AG04449 (cell line): ENCODE data around the gene ZIC4.

Source experiments
- CTCF ChIA-PET: fragments of 350-600 bp; formaldehyde crosslinking; extraction: SDS; loops from one replicate; lab custom pipeline; 2021; ENCODE audit warnings: antibody characterized with exemption; lab: Yijun Ruan, JAX
- POLR2A ChIA-PET: fragments of 400-600, 350-600 bp; formaldehyde crosslinking; extraction: SDS; loops from one replicate; lab custom pipeline; 2020; ENCODE audit warnings: antibody characterized with exemption, inconsistent platforms; lab: Yijun Ruan, JAX
- DNase-seq: peaks from one replicate; pipeline ENCODE4 v3.0.0-alpha.2; 2010; ENCODE audit warnings: low read depth, low spot score
- H3K4me3 ChIP-seq: 2 replicates; pipeline ENCODE4 v1.5.1; 2011; ENCODE audit warnings: low read depth, mild to moderate bottlenecking, control low read depth, low read length
- TF ChIP-seq, protein P1 (sequence below): IDR thresholded peaks from one replicate; pipeline ENCODE4 v1.5.1; 2011; ENCODE audit warnings: mild to moderate bottlenecking, moderate library complexity, low read length, control low read depth, inconsistent platforms; ENCODE audit not compliant: insufficient read depth; ENCODE audit errors: missing control alignments

ZIC4 gene

DNA sequence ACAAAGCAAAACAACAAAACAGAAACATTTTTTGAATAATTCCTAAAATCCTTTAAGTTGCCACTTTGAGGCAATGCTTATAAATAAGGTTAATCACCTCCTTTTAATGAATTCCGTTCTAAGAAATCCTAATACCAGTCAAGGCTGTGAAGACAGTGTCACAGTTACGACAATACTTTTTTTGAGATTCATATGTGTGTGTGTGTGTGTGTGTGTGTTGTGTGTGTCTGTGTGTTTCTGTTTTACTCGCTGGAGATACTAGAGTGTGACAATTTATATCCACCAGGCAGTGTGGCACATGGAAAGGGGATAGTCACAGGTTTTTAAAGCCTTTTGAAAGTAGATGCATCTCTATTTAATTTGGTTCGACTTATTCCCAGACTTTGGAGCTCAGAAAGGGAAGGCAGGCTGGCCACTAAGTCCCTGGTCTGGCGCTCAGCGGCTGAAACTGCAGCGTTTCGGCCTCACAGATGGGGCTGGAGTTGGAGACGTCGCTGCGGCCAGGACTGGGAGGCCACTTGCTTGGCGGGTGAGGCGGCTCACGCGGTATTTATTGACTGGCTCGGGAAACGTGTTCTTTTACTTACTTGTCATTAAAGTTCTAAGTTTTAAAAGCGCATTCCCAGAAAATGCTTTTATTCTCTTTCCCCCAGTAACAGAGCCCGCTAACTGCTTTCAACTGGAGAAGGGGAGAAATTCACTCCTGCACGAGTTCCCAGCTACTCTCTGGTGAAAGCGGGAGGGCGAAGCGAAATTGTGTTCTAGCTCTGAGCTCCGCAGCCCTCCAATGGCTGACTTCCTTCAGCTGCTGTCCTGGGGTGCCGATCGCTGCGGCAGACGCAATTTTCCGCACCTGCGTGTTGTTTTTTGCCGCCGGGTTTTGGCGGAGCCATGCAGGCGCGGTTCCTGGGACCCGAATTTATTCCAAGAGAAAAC, 16.5 kb upstream of the ZIC4 start:
- no peak for DNase-seq
- POLR2A ChIA-PET: no interaction called here
- H3K4me3 ChIP-seq: no peak overlapping the region
- TF ChIP-seq, protein P1, sequence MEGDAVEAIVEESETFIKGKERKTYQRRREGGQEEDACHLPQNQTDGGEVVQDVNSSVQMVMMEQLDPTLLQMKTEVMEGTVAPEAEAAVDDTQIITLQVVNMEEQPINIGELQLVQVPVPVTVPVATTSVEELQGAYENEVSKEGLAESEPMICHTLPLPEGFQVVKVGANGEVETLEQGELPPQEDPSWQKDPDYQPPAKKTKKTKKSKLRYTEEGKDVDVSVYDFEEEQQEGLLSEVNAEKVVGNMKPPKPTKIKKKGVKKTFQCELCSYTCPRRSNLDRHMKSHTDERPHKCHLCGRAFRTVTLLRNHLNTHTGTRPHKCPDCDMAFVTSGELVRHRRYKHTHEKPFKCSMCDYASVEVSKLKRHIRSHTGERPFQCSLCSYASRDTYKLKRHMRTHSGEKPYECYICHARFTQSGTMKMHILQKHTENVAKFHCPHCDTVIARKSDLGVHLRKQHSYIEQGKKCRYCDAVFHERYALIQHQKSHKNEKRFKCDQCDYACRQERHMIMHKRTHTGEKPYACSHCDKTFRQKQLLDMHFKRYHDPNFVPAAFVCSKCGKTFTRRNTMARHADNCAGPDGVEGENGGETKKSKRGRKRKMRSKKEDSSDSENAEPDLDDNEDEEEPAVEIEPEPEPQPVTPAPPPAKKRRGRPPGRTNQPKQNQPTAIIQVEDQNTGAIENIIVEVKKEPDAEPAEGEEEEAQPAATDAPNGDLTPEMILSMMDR: no peak
- CTCF ChIA-PET: no interaction called here

DNA sequence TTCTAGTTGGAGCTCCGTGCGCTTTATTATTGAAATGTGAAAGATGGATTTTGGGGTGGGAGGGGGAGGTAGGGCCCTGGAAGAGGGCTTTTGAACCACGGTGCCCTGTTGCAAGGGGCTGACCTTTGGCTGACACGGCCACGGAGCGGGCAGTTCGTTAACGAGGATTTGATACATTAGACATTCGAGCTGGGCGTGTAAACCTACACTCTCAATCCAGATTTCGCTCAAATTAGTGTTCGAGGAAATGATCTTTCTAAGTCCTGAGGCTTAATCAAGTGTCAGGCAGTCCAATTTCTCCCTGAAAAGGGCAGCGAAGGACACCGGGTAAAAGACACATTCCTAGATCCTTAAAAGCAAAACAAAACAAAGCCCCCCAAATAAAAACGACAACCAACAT, 15.9 kb upstream of the ZIC4 start:
- ChIA-PET CTCF (interaction anchor here (1.2 kb wide), 1 partner anchor 8 kb away, joined by 3 read pairs; no protein-coding TSS in a partner anchor), POLR2A (no interaction called here)
- DNase-seq: no peak
- H3K4me3 ChIP-seq: no peak overlapping the region
- TF ChIP-seq, protein P1: no peak

DNA sequence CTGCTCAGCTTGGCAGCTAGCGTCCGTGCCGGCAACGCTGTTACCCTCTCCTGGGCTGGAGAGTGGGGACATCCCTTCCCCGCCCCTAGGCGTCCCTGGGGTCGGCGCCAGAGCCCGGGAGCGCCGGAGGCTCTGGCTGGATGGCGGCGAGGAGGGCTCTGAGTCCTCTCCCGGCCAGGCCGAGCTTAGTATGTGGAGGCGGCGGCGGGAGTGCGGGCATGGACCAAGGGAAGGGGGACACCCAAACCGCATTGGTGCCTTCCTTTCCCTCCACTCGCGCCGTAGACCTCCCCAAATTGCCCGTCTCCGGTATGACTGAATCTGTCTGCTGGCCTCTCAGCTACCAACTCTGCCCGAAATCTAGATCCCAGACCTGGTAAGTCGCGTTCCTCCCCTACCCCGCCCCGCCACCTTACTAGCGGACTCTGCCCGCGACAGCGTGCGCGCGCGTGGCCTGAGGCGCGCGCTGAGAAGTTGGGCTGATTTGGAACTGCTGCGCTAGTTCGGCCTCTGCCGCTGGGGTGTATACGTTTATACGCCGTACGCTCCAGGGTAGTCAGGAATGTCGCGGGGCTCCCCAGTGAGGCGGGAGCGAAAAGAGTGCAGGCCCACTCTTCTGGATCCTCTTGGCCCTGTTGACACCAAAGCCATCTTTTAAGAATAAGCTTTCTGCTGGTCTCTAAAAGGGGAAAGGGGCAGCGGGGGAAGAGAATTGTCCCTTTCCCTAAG, 15.0 kb upstream of the ZIC4 start:
- POLR2A ChIA-PET: no interaction called here
- peak overlapping the region; percentile 48 for H3K4me3 ChIP-seq
- CTCF ChIA-PET: interaction anchor here (1.2 kb wide), 1 partner anchor 8 kb away, joined by 3 read pairs; no protein-coding TSS in a partner anchor
- TF ChIP-seq, protein P1: no peak
- no peak for DNase-seq

DNA sequence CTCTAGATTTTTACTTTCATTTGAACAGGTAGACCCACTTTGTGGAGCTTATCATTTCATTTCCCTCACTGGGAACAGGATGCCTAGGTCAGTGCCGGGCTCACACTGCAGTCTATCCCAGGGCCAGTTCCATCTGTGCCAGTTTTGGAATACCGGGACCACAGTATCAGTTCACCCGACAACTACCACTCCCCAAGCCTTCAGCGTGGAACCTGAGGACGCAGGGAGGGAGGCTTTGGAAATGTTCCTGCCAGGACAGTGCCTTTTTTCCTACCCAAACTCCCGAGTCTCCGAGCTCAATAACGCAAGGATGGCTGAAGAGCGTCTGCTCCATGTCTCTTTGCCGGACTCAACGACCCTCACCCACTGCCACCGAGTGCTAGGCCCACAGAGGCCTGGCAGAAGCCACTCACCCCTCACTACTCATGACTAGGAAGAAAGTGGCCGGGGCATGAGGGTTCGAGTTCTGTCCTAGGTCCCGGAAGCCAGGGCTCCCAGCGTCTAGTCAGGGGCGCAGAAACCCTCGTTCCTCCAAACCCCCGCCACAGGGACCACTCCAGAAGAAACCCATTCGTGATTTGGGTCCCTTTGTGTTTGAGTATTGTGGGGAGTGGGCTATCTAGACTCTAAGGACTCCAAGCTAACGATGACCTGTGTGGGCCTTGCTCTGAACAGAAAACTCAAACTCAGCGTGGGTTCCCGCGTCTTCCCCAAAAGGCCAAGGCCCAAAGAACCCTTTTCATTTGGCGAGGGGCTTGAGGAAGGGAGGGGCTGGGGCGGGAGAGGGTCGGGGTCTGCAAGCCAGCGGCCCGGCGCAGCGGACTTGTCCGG, 14.2 kb upstream of the ZIC4 start:
- CTCF ChIA-PET: interaction anchor here (0.9 kb wide), 1 partner anchor 656 kb away, joined by 3 read pairs; no protein-coding TSS in a partner anchor
- POLR2A ChIA-PET: no interaction called here
- DNase-seq: no peak
- TF ChIP-seq, protein P1: no peak
- H3K4me3 ChIP-seq: peak overlapping the region; percentile 48

DNA sequence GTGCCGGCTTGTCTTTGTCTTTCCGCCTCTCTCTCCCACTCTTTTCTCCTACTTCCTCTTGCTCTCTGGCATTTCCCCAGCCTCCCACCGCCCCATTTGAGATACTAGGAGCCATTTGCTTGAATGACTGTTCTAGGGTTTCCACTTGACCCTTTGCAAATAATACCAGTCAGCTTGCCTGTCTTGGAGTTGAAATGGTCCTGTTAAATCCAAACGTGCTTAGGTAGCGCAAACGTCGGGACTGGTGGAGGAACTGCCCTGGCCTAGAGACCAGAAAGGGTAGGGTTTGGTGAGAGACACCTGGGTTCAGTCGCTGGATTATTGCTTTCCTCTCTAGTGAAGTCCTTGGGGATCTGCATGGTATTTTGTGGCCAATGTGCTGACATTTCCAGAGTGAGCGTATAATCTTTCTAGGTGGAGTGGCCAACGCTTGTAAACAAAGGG, 13.5 kb upstream of the ZIC4 start:
- CTCF ChIA-PET: interaction anchor here (0.9 to 1.1 kb wide), 2 partner anchors 657 to 672 kb away, joined by 3 read pairs; no protein-coding TSS in a partner anchor
- DNase-seq: no peak
- H3K4me3 ChIP-seq: no peak overlapping the region
- TF ChIP-seq, protein P1: no peak
- POLR2A ChIA-PET: no interaction called here
